Kidney (tissue), 14 donors: ENCODE measurements around the gene TCF23. TPM values are rescaled to one million over a fixed set of nuclear protein-coding genes. Genes with fewer than 3 reads are reported as not detected.

Experiments
- DNase-seq, 5 donors: peaks; one replicate each; pipeline ENCODE4 v3.0.0-alpha.2; 2013 to 2020
- FAIRE-seq: peaks from 2 replicates; lab custom pipeline; 2012; peaks lifted over from hg19 to GRCh38; lab: Jason Lieb, UNC
- H3K27ac ChIP-seq, 2 donors: one replicate each; pipeline ENCODE4 v1.7.0; 2013; ENCODE audit warnings: low read depth in 2 of 2, low read length in 2 of 2, inconsistent platforms in 1 of 2
- H3K27me3 ChIP-seq: one replicate; pipeline ENCODE4 v1.7.1; 2013; ENCODE audit warnings: low read length, inconsistent platforms; ENCODE audit not compliant: control insufficient read depth, insufficient read depth
- H3K36me3 ChIP-seq, 3 donors: one replicate each; pipeline versions ENCODE4 v1.7.0 to v1.7.1; 2013; ENCODE audit warnings: low read length in 3 of 3, control low read depth in 1 of 3, inconsistent platforms in 1 of 3; ENCODE audit not compliant: insufficient read depth in 3 of 3, control insufficient read depth in 2 of 3
- H3K4me1 ChIP-seq, 3 donors: one replicate each; pipeline versions ENCODE4 v1.7.0 to v1.7.1; 2013; ENCODE audit warnings: low read length in 3 of 3, inconsistent platforms in 1 of 3, low read depth in 1 of 3; ENCODE audit not compliant: control insufficient read depth in 2 of 3, insufficient read depth in 2 of 3
- H3K4me3 ChIP-seq, 3 donors: one replicate each; pipeline versions ENCODE4 v1.7.0 to v1.8.1; 2013; ENCODE audit warnings: low read length in 3 of 3, control low read depth in 1 of 3, inconsistent platforms in 1 of 3
- H3K9ac ChIP-seq, 3 donors: one replicate each; pipeline versions ENCODE4 v1.7.0 to v1.7.1; 2013; ENCODE audit warnings: low read length in 3 of 3, control low read depth in 1 of 3, inconsistent platforms in 1 of 3
- H3K9me3 ChIP-seq, 3 donors: one replicate each; pipeline versions ENCODE4 v1.7.0 to v1.7.1; 2013; ENCODE audit warnings: low read length in 3 of 3, control low read depth in 1 of 3, inconsistent platforms in 1 of 3; ENCODE audit not compliant: control insufficient read depth in 2 of 3, insufficient read depth in 1 of 3
- CTCF ChIP-seq: IDR thresholded peaks from 3 replicates; pipeline ENCODE4 v1.5.1; 2012; ENCODE audit warnings: mild to moderate bottlenecking, moderate library complexity, borderline replicate concordance; ENCODE audit not compliant: insufficient read depth; ENCODE audit errors: extremely low read depth
- intact Hi-C: fragments of 100-400 bp; cut with DNase I; formaldehyde crosslinking; loops from one replicate; pipeline ENCODE4 v1.11.1; 2022
- polyA plus RNA-seq: library from polyadenylated mRNA; stranded (reverse); fragments of 350-450 nt; fragmentation: Illumina TruSeq; extraction: RNeasy Lipid Tissue Mini Kit (QIAGEN cat#74804); gene quantifications from one replicate; pipeline ENCODE4 v1.2.3, GENCODE V29; 2014; ENCODE audit warnings: low read depth, low replicate concordance; ENCODE audit not compliant: insufficient read depth
- total RNA-seq: library from RNA; stranded (reverse); fragmentation: NEBNext Ultra II Directional; extraction: Animal tissue kit (Norgen Biotek cat#: 25700); gene quantifications from one replicate; pipeline ENCODE4 v1.2.1, GENCODE V29; 2021
- donor health status: control.
- donor health status: control.
- donor health status: control.
- donor health status: control.
- donor health status: control.
- donor health status: DM: yes; HTN: yes; CAD: no.
- donor health status: Normal renal cell carcinoma (clear cell type).

The TCF23 gene
- total and polyA plus RNA-seq, 2 donors from 2014 or later: 0.38 TPM; not detected in 1

DNA sequence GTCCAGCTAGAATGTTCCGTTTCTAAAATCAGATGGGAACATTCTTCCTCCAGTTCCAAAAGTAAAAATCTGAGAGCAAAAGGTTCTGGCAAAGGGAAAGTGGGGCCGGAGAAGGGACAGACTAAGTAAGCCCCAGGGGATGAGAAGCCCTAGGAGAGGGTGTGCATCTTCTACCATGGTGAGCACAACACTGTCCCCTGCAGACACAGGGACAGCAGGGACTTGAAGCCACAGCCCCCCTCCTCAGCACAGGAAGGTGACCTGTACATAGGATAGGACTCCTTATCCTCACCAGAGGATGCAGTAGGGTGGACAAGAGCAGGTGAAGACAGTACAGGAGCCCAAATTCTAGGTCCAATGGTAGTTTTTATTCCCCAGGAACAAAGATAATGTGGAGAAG, 50.4 kb downstream of the TCF23 start:
- Histone ChIP-seq H3K4me3 (no peak overlapping the region), H3K36me3 (peaks cover 2 to 14% (median 13%) of the 10 kb centered on the region in 3 donors), H3K4me1 (no peaks in the 10 kb centered on the region), H3K27ac (no peak overlapping the region), H3K9ac (no peak overlapping the region), H3K9me3 (no peaks in the 10 kb centered on the region), H3K27me3 (no peaks in the 10 kb centered on the region)
- DNase-seq: no peak
- TF ChIP-seq CTCF: no peak
- intact Hi-C loops: no loop called here
- no peak for FAIRE-seq

DNA sequence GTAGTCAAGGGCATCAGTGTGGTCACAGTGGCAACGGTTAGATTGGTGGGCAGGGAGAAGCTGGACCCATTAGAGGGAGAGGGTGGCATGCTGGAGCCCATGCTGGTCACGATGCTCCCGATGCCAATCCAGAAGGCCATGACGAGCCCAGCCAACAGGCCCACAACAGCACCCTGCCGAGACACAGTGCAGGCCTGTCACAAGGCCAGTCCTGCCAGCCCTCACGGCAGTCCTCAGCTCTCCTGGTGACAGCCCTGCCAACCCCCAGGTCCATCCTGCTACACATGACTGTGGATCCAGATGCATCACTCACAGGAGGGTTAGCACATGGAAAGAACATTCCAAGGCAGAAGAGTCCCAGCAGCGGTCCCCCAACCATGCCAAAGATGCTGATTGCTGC, 52.9 kb downstream of the TCF23 start:
- Histone ChIP-seq H3K9ac (no peak overlapping the region), H3K4me3 (no peak overlapping the region), H3K36me3 (peaks cover 2 to 31% (median 14%) of the 10 kb centered on the region in 3 donors), H3K4me1 (no peaks in the 10 kb centered on the region), H3K9me3 (no peaks in the 10 kb centered on the region), H3K27ac (no peak overlapping the region), H3K27me3 (no peaks in the 10 kb centered on the region)
- intact Hi-C loops: no loop called here
- no peak for FAIRE-seq
- no peak for DNase-seq
- TF ChIP-seq CTCF: no peak

GRCh38 chr2:27202854-27203253, 54.0 kb downstream of the TCF23 start:
- H3K36me3 ChIP-seq: peaks cover 2 to 38% (median 22%) of the 10 kb centered on the region in 3 donors
- no peaks in the 10 kb centered on the region for H3K9me3 ChIP-seq
- intact Hi-C loops: no loop called here
- FAIRE-seq (no peak), DNase-seq (no peak)
- no peaks in the 10 kb centered on the region for H3K4me1 ChIP-seq
- no peak overlapping the region for H3K9ac ChIP-seq
- H3K27me3 ChIP-seq: no peaks in the 10 kb centered on the region
- TF ChIP-seq CTCF: no peak
- no peak overlapping the region for H3K4me3 ChIP-seq
- no peak overlapping the region for H3K27ac ChIP-seq

DNA sequence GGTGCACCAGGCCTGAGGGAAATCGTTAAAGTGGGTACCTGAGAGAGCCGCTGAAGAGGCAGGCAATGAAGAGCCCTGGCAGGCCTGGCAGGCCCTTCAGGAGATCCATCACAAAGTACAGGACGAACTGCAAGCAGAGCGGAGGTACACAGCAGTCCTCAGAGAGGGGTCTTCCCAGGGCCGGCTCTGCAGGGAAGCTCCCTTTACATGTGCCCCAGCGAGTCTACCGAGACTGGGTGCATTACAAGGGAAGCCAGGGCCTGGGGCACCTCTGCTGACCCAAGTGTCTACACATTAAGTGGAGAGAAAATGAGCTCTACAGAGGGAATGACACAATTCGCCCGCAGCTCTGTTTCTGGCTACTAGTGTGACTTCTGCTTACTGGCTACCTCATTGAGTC, 54.9 kb downstream of the TCF23 start:
- peaks cover 2 to 38% (median 22%) of the 10 kb centered on the region in 3 donors for H3K36me3 ChIP-seq
- no peak for FAIRE-seq

More for the DNA sequence above, 54.9 kb downstream of the TCF23 start:
- no peak for TF ChIP-seq CTCF
- Histone ChIP-seq H3K4me1 (no peaks in the 10 kb centered on the region), H3K27me3 (no peaks in the 10 kb centered on the region), H3K9me3 (no peaks in the 10 kb centered on the region), H3K9ac (no peak overlapping the region), H3K4me3 (no peak overlapping the region), H3K27ac (no peak overlapping the region)
- intact Hi-C loops: no loop called here
- no peak for DNase-seq
